SK-N-MC (cell line): ENCODE results near the gene MT1H.

Experiments used
- EZH2 ChIP-seq: fragments of 200-600 bp; sonication (generic); IDR thresholded peaks from one replicate; pipeline ENCODE4 v1.6.1; 2017; ENCODE audit warnings: antibody characterized with exemption
- POLR2AphosphoS5 ChIP-seq: IDR thresholded peaks from 2 replicates; pipeline ENCODE4 v1.6.1; 2012; ENCODE audit warnings: mild to moderate bottlenecking, low read depth, low read length, borderline replicate concordance

DNA sequence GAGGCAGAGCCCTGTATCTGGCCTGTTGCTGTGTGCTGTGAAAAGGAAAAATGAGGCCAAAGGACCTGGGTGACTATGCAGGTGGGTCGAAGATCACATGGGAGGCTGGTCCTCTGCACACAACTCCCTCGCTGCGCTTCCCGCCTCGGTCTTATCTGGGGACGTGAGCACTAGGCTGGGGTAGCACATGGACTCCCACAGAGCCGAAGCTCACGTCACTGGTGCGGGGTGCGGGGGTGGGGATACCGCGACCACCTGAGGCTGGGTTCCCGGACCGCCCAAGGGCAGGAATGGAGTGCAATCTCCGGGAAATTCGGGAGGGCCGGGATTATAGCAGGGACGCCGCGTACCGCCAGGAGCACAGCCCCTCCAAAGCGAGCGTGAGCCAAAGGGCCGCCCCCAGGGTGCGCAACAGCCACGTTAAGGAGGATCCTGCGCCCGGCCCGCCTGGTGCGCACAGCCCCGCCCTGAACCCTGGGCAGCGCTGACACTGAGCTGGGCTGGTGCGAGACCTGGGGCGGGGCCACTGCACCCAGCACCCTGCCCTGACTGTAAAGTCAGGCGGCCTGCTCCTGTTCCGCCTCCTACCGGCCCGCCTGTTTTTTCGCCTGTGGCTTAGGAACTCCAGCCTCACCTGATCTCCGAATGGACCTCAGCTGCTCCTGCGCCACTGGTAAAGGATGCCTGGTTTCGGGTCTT, 26.4 kb upstream of the MT1H start:
- no peak for TF ChIP-seq POLR2AphosphoS5
- no peak for TF ChIP-seq EZH2
